H1 (cell line): ENCODE measurements around the gene CDPF1. TPM values are rescaled to one million over a fixed set of nuclear protein-coding genes. Genes with fewer than 3 reads are reported as not detected.

Experiments used
- CTCF ChIA-PET: fragments of 300-600 bp; sonication (Branson Sonifier 250); formaldehyde crosslinking; loops from one replicate; lab custom pipeline; 2021; ENCODE audit not compliant: partially characterized antibody; lab: Charles Lee
- POLR2A ChIA-PET: fragments of 300-600 bp; sonication (Branson Sonifier 250); formaldehyde crosslinking; loops from one replicate; lab custom pipeline; 2021; ENCODE audit warnings: inconsistent platforms; ENCODE audit not compliant: partially characterized antibody; lab: Charles Lee
- DNase-seq, 2 experiments: peaks; one replicate each; pipeline versions ENCODE4 v3.0.0 to v3.0.0-alpha.2; 2010 to 2022; ENCODE audit warnings: low spot score in 2 of 2, low read depth in 1 of 2, mixed read lengths in 1 of 2
- FAIRE-seq: peaks from 2 replicates; lab custom pipeline; 2011; peaks lifted over from hg19 to GRCh38; lab: Jason Lieb, UNC
- H2AFZ ChIP-seq: 2 replicates; pipeline ENCODE4 v1.8.1; 2012; ENCODE audit warnings: low read length, inconsistent platforms
- H2AK5ac ChIP-seq: 2 replicates; pipeline ENCODE4 v1.6.1; 2013; ENCODE audit warnings: low read depth, low read length
- H2BK120ac ChIP-seq: replicated peaks from 2 replicates; pipeline ENCODE3; 2013; ENCODE audit warnings: low read depth, low read length, inconsistent platforms
- H2BK12ac ChIP-seq: 2 replicates; pipeline ENCODE4 v1.6.1; 2013; ENCODE audit warnings: low read depth, low read length
- H2BK15ac ChIP-seq: 2 replicates; pipeline ENCODE4 v1.6.1; 2013; ENCODE audit warnings: low read length
- H2BK20ac ChIP-seq: 2 replicates; pipeline ENCODE4 v1.6.1; 2013; ENCODE audit warnings: low read length
- H2BK5ac ChIP-seq: 2 replicates; pipeline ENCODE4 v1.6.1; 2013; ENCODE audit warnings: low read depth, low read length
- H3K14ac ChIP-seq: 2 replicates; pipeline ENCODE4 v1.6.1; 2013; ENCODE audit warnings: inconsistent platforms; ENCODE audit not compliant: insufficient read length
- H3K18ac ChIP-seq: 2 replicates; pipeline ENCODE4 v1.6.1; 2013; ENCODE audit warnings: low read length; ENCODE audit errors: extremely low read depth
- H3K23ac ChIP-seq: 2 replicates; pipeline ENCODE4 v1.6.1; 2013; ENCODE audit warnings: inconsistent platforms; ENCODE audit not compliant: insufficient read length
- H3K23me2 ChIP-seq: 2 replicates; pipeline ENCODE4 v1.6.1; 2013; ENCODE audit warnings: low read depth, low read length
- H3K27ac ChIP-seq: 2 replicates; pipeline ENCODE4 v1.6.1; 2011; ENCODE audit warnings: low read depth, low read length, inconsistent platforms
- H3K27me3 ChIP-seq, 4 experiments: replicated peaks in 1 of 4; 1 replicate in 1 of 4; 2 replicates in 3 of 4; pipeline versions ENCODE4 v1.6.1 to v1.8.1; 2011 to 2013; ENCODE audit warnings: low read length in 3 of 4, mild to moderate bottlenecking in 3 of 4, inconsistent platforms in 2 of 4, mixed read lengths in 2 of 4, moderate library complexity in 1 of 4; ENCODE audit not compliant: control insufficient read depth in 3 of 4, insufficient read depth in 3 of 4; ENCODE audit errors: extremely low read depth in 1 of 4
- H3K36me3 ChIP-seq, 4 experiments: 2 replicates each; pipeline versions ENCODE4 v1.6.1 to v1.8.1; 2011 to 2013; ENCODE audit warnings: mild to moderate bottlenecking in 4 of 4, low read length in 3 of 4, moderate library complexity in 2 of 4, control low read depth in 1 of 4, inconsistent platforms in 1 of 4; ENCODE audit not compliant: insufficient read depth in 4 of 4, control insufficient read depth in 2 of 4
- H3K4ac ChIP-seq: replicated peaks from 2 replicates; pipeline ENCODE3; 2013; ENCODE audit warnings: low read length, low read depth, mixed read lengths, inconsistent platforms; ENCODE audit not compliant: insufficient read length
- H3K4me1 ChIP-seq, 4 experiments: replicated peaks in 1 of 4; 1 replicate in 1 of 4; 2 replicates in 3 of 4; pipeline versions ENCODE4 v1.6.1 to v1.8.1; 2011 to 2013; ENCODE audit warnings: low read length in 3 of 4, inconsistent platforms in 2 of 4, mixed read lengths in 1 of 4; ENCODE audit not compliant: insufficient read depth in 4 of 4, control insufficient read depth in 3 of 4
- H3K4me2 ChIP-seq, 2 experiments: 2 replicates each; pipeline versions ENCODE4 v1.6.1 to v1.8.1; 2011 to 2013; ENCODE audit warnings: low read depth in 2 of 2, low read length in 2 of 2, control low read depth in 1 of 2, inconsistent platforms in 1 of 2, mild to moderate bottlenecking in 1 of 2; ENCODE audit not compliant: insufficient read depth in 1 of 2
- H3K4me3 ChIP-seq, 4 experiments: fragments of 200-600, 300-600 bp in 1 of 4; sonication (generic), shearing (Covaris generic), sonication (Bioruptor Twin) in 1 of 4; 2 replicates each; pipeline versions ENCODE4 v1.5.1 to v1.8.1; 2011 to 2016; ENCODE audit warnings: low read length in 4 of 4, low read depth in 3 of 4, control low read depth in 2 of 4, inconsistent platforms in 2 of 4, mild to moderate bottlenecking in 2 of 4, mixed read lengths in 1 of 4, moderate library complexity in 1 of 4; ENCODE audit not compliant: insufficient read depth in 2 of 4; ENCODE audit errors: extremely low read depth in 1 of 4
- H3K56ac ChIP-seq: replicated peaks from 2 replicates; pipeline ENCODE3; 2013; ENCODE audit warnings: low read depth, mild to moderate bottlenecking, mixed read lengths, low read length, inconsistent platforms; ENCODE audit not compliant: insufficient read length
- H3K79me1 ChIP-seq: 2 replicates; pipeline ENCODE4 v1.6.1; 2013; ENCODE audit warnings: low read depth, low read length, control low read depth
- H3K79me2 ChIP-seq, 2 experiments: 2 replicates each; pipeline versions ENCODE4 v1.6.1 to v1.8.1; 2012 to 2013; ENCODE audit warnings: low read length in 2 of 2, mild to moderate bottlenecking in 2 of 2, inconsistent platforms in 1 of 2; ENCODE audit not compliant: insufficient read depth in 2 of 2, control insufficient read depth in 1 of 2
- H3K9ac ChIP-seq, 4 experiments: replicated peaks in 1 of 4; 1 replicate in 1 of 4; 2 replicates in 3 of 4; pipeline versions ENCODE4 v1.6.1 to v1.8.1; 2011 to 2013; ENCODE audit warnings: low read depth in 3 of 4, low read length in 3 of 4, control low read depth in 2 of 4, mild to moderate bottlenecking in 2 of 4, moderate library complexity in 2 of 4, inconsistent platforms in 1 of 4; ENCODE audit errors: extremely low read depth in 1 of 4
- H3K9me3 ChIP-seq, 2 experiments: 2 replicates each; pipeline versions ENCODE4 v1.6.1 to v1.8.1; 2012 to 2013; ENCODE audit warnings: mild to moderate bottlenecking in 2 of 2, moderate library complexity in 2 of 2, control low read depth in 1 of 2, inconsistent platforms in 1 of 2, low read depth in 1 of 2, low read length in 1 of 2, mixed read lengths in 1 of 2; ENCODE audit not compliant: insufficient read depth in 2 of 2
- H4K20me1 ChIP-seq, 2 experiments: replicated peaks in 1 of 2; 2 replicates each; pipeline versions ENCODE3 to v1.8.1; 2011 to 2013; ENCODE audit warnings: inconsistent platforms in 2 of 2, low read length in 2 of 2, mild to moderate bottlenecking in 1 of 2; ENCODE audit not compliant: insufficient read depth in 2 of 2, control insufficient read depth in 1 of 2
- H4K5ac ChIP-seq: 2 replicates; pipeline ENCODE4 v1.6.1; 2013; ENCODE audit warnings: low read length, low read depth, mixed read lengths, inconsistent platforms; ENCODE audit not compliant: insufficient read length
- H4K8ac ChIP-seq: 2 replicates; pipeline ENCODE4 v1.8.0; 2013; ENCODE audit warnings: mild to moderate bottlenecking, moderate library complexity, low read length, inconsistent platforms; ENCODE audit not compliant: insufficient read depth; ENCODE audit errors: extremely low read depth
- H4K91ac ChIP-seq: replicated peaks from 2 replicates; pipeline ENCODE3; 2013; ENCODE audit warnings: low read length, mixed read lengths, inconsistent platforms; ENCODE audit not compliant: insufficient read length
- CTCF ChIP-seq, 3 experiments: IDR thresholded peaks; 1 replicate in 2 of 3; 2 replicates in 1 of 3; pipeline versions ENCODE4 v1.5.1 to v1.6.1; 2011; ENCODE audit warnings: low read length in 3 of 3, mild to moderate bottlenecking in 3 of 3, inconsistent platforms in 2 of 3, low read depth in 1 of 3, moderate library complexity in 1 of 3; ENCODE audit not compliant: insufficient read depth in 1 of 3; ENCODE audit errors: control extremely low read depth in 1 of 3
- EP300 ChIP-seq, 2 experiments: IDR thresholded peaks; 1 replicate in 1 of 2; 2 replicates in 1 of 2; pipeline ENCODE4 v1.6.1; 2011 to 2012; ENCODE audit warnings: low read depth in 2 of 2, low read length in 2 of 2, mild to moderate bottlenecking in 2 of 2, borderline replicate concordance in 1 of 2, inconsistent platforms in 1 of 2, moderate library complexity in 1 of 2
- MAFK ChIP-seq: IDR thresholded peaks from 2 replicates; pipeline ENCODE4 v1.6.1; 2012; ENCODE audit warnings: low read depth, mild to moderate bottlenecking, improper control_type of control experiment, low read length
- SP2 ChIP-seq: IDR thresholded peaks from 2 replicates; pipeline ENCODE4 v1.6.1; 2012; ENCODE audit warnings: mild to moderate bottlenecking, low read length, inconsistent platforms
- SUZ12 ChIP-seq: fragments of 200-600 bp; sonication (generic); IDR thresholded peaks from 2 replicates; pipeline ENCODE4 v1.6.1; 2012; ENCODE audit warnings: mild to moderate bottlenecking, inconsistent platforms, low read length, moderate library complexity, mixed read lengths
- WGBS, 2 experiments: shearing (Covaris generic) in 1 of 2; methylation state at CpG; one replicate each; pipeline versions ENCODE4 v1.1.6 to v1.1.7; 2013 to 2015; ENCODE audit warnings: low lambda C conversion rate in 2 of 2, mixed read lengths in 2 of 2, inconsistent platforms in 1 of 2, low coverage in 1 of 2, missing lambda C conversion rate in 1 of 2; ENCODE audit not compliant: insufficient replicate concordance in 2 of 2, insufficient coverage in 1 of 2, insufficient read length in 1 of 2; ENCODE audit errors: extremely low coverage in 1 of 2, missing lambda C conversion rate in 1 of 2; 5-methylcytosine and 5-hydroxymethylcytosine counted together
- polyA plus RNA-seq, 7 experiments: library from polyadenylated mRNA; depleted of rRNA in 3 of 7; stranded (reverse) in 5 of 7; unstranded in 2 of 7; fragments of >200 nt in 5 of 7; fragments of 200-250 nt in 2 of 7; gene quantifications; 1 replicate in 5 of 7; 2 replicates in 1 of 7; 4 replicates in 1 of 7; pipeline versions ENCODE4 v1.2.1 to v1.2.3, GENCODE V29; 2011 to 2013; ENCODE audit warnings: missing spikeins in 2 of 7, mixed read lengths in 2 of 7
- total RNA-seq: library from RNA; stranded (reverse); fragmentation: NEBNext Ultra II Directional; extraction: Animal tissue kit (Norgen Biotek cat#: 25700); gene quantifications from 2 replicates; pipeline ENCODE4 v1.2.1, GENCODE V29; 2021

Gene CDPF1
- total and polyA plus RNA-seq, 2 of the 8 experiments (the other 6 are each of a cell fraction or from before 2014, with no cell fraction given) = 9.7 to 13.7 TPM

- Histone ChIP-seq H3K27me3 (no peaks in the 10 kb centered on the region), H2BK12ac (no peak overlapping the region), H3K79me2 (no peaks in the 10 kb centered on the region), H3K9ac (no peak overlapping the region), H3K4me1 (no peaks in the 10 kb centered on the region; a peak in 1 of 7 replicates), H3K36me3 (peaks cover 4 to 16% (median 10%) of the 10 kb centered on the region in 4 experiments; a peak in 4 of 8 replicates), H3K79me1 (peaks cover 3% of the 10 kb centered on the region; the same call in 1 of the 2 replicates), H2BK120ac (no peak overlapping the region), H3K23ac (no peak overlapping the region), H3K18ac (no peak overlapping the region), H4K20me1 (peaks cover 0 to 5% of the 10 kb centered on the region in 2 experiments), H2AK5ac (no peak overlapping the region), H4K91ac (no peak overlapping the region), H3K4me3 (no peak overlapping the region), H3K9me3 (no peaks in the 10 kb centered on the region), H2BK20ac (no peak overlapping the region), H3K14ac (no peak overlapping the region), H3K27ac (no peak overlapping the region), H3K56ac (no peak overlapping the region), H3K4ac (no peak overlapping the region), H2BK15ac (no peak overlapping the region), H2AFZ (no peak overlapping the region), H2BK5ac (no peak overlapping the region), H3K4me2 (no peak overlapping the region), H4K5ac (no peak overlapping the region), H3K23me2 (peaks cover 3% of the 10 kb centered on the region; the same call in 1 of the 2 replicates), H4K8ac (no peak overlapping the region)
- TF ChIP-seq CTCF (IDR thresholded peaks at IDR 0.05; ENCODE audit: control extremely low read depth in 1 of 3, insufficient read depth in 1 of 3, low read depth in 1 of 3, low read length in 3 of 3) (no peak), EP300 (IDR thresholded peaks at IDR 0.05; ENCODE audit: borderline replicate concordance in 1 of 2, low read depth in 2 of 2, low read length in 2 of 2) (no peak), MAFK (no peak), SP2 (no peak), SUZ12 (no peak)
- FAIRE-seq = no peak
- ChIA-PET CTCF (no interaction called here), POLR2A (no interaction called here)
- no peak for DNase-seq
- 96% methylated on average over 7 of the region's 8 CpGs; no CpG with 5 or more reads in 1 of the 2 experiments for WGBS, 2 experiments
Measured at GRCh38 chr22:46272196-46272595, 22.1 kb upstream of the CDPF1 start.
